GM18499 (cell line): ENCODE measurements around the gene DIAPH2.

Source experiments
- ATAC-seq: cut with Tn5 transposase; IDR thresholded peaks from one replicate; pipeline ENCODE4 v1.9.1; 2021; ENCODE audit warnings: moderate number of reproducible peaks; ENCODE audit not compliant: insufficient read depth, unreplicated experiment

The DIAPH2 gene

GRCh38 chrX:97524340-97524739 lies 839.7 kb downstream of the DIAPH2 start:
- ATAC-seq: no peak

- no peak for ATAC-seq
These were observed 840.4 kb downstream of the DIAPH2 start for GRCh38 chrX:97524997-97525396.

GRCh38 chrX:97525981-97526380 lies 841.3 kb downstream of the DIAPH2 start:
- no peak for ATAC-seq

- ATAC-seq: no peak
These were observed 843.1 kb downstream of the DIAPH2 start for GRCh38 chrX:97527725-97528124.

- no peak for ATAC-seq
These were observed 845.0 kb downstream of the DIAPH2 start for GRCh38 chrX:97529536-97530200.

GRCh38 chrX:97531825-97532224 lies 847.2 kb downstream of the DIAPH2 start:
- ATAC-seq: no peak

- ATAC-seq: no peak
These were observed 854.1 kb downstream of the DIAPH2 start for GRCh38 chrX:97538745-97539144.

GRCh38 chrX:97539970-97540519 lies 855.4 kb downstream of the DIAPH2 start:
- no peak for ATAC-seq

GRCh38 chrX:97547877-97548578 lies 863.4 kb downstream of the DIAPH2 start:
- ATAC-seq: no peak

GRCh38 chrX:97551821-97552220 lies 867.2 kb downstream of the DIAPH2 start:
- ATAC-seq: no peak

- ATAC-seq: no peak
These were observed 869.2 kb downstream of the DIAPH2 start for GRCh38 chrX:97553833-97554232.

GRCh38 chrX:97556359-97556758 lies 871.7 kb downstream of the DIAPH2 start:
- ATAC-seq: no peak

GRCh38 chrX:97563531-97564133 lies 879.0 kb downstream of the DIAPH2 start:
- ATAC-seq: peak; percentile 94

- no peak for ATAC-seq
These were observed 879.9 kb downstream of the DIAPH2 start for GRCh38 chrX:97564496-97564895.

- no peak for ATAC-seq
These were observed 902.5 kb downstream of the DIAPH2 start for GRCh38 chrX:97587171-97587570.

- no peak for ATAC-seq
These were observed 910.1 kb downstream of the DIAPH2 start for GRCh38 chrX:97594646-97595224.

- ATAC-seq: no peak
These were observed 913.3 kb downstream of the DIAPH2 start for GRCh38 chrX:97597954-97598353.

GRCh38 chrX:97602465-97603258 lies 918.0 kb downstream of the DIAPH2 start:
- no peak for ATAC-seq

- no peak for ATAC-seq
These were observed 920.6 kb downstream of the DIAPH2 start for GRCh38 chrX:97605271-97605670.

- ATAC-seq: no peak
These were observed 924.7 kb downstream of the DIAPH2 start for GRCh38 chrX:97609357-97609756.
